ENCODE results near the gene OLFM3.

DNA sequence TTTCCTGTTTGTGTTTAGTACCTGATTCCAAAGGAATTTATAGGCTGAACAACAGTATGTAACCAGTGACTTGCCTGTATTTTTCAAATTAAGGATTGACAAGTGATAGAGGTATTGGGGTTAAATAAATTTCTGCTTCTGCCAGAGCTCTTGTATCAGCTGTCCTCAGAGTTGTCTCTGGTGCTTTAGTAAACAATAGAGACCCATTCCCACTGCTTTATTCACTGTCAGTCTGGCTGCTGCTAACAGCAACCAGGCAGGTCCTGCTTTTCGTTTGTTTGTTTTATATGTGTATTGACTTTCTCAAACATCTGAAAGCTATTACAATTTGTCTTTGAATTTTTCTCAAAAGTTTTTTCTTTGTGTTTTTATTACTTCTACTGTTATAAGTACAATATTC is 76.1 kb downstream of the OLFM3 start:
- TF ChIP-seq EP300 (IDR thresholded peaks at IDR 0.05; ENCODE audit: borderline replicate concordance) = no peak
- TF ChIP-seq CEBPB (IDR thresholded peaks at IDR 0.05) = no peak
- TF ChIP-seq, protein P1, sequence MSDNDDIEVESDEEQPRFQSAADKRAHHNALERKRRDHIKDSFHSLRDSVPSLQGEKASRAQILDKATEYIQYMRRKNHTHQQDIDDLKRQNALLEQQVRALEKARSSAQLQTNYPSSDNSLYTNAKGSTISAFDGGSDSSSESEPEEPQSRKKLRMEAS (IDR thresholded peaks at IDR 0.05) = no peak
- TF ChIP-seq, protein P2, sequence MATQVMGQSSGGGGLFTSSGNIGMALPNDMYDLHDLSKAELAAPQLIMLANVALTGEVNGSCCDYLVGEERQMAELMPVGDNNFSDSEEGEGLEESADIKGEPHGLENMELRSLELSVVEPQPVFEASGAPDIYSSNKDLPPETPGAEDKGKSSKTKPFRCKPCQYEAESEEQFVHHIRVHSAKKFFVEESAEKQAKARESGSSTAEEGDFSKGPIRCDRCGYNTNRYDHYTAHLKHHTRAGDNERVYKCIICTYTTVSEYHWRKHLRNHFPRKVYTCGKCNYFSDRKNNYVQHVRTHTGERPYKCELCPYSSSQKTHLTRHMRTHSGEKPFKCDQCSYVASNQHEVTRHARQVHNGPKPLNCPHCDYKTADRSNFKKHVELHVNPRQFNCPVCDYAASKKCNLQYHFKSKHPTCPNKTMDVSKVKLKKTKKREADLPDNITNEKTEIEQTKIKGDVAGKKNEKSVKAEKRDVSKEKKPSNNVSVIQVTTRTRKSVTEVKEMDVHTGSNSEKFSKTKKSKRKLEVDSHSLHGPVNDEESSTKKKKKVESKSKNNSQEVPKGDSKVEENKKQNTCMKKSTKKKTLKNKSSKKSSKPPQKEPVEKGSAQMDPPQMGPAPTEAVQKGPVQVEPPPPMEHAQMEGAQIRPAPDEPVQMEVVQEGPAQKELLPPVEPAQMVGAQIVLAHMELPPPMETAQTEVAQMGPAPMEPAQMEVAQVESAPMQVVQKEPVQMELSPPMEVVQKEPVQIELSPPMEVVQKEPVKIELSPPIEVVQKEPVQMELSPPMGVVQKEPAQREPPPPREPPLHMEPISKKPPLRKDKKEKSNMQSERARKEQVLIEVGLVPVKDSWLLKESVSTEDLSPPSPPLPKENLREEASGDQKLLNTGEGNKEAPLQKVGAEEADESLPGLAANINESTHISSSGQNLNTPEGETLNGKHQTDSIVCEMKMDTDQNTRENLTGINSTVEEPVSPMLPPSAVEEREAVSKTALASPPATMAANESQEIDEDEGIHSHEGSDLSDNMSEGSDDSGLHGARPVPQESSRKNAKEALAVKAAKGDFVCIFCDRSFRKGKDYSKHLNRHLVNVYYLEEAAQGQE (IDR thresholded peaks at IDR 0.05; ENCODE audit: low read depth) = no peak
- TF ChIP-seq FOXM1 (IDR thresholded peaks at IDR 0.05; ENCODE audit: borderline replicate concordance, low read depth) = no peak
- no peak for TF ChIP-seq NFIC (IDR thresholded peaks at IDR 0.05)

All from Ishikawa (cell line).